Measurements from ENCODE around the gene THRB.
"Not testable (repeated sequence)": the region's sequence is repeated elsewhere in the genome, so short reads cannot be mapped to it uniquely, and the experiment has no call there.

THRB gene

GRCh38 chr3:24136624-24137310, 357.9 kb downstream of the THRB start:
- DNase-seq = no peak

GRCh38 chr3:24135280-24135679, 359.4 kb downstream of the THRB start:
- DNase-seq = no peak

- DNase-seq = no peak
These were observed 360.7 kb downstream of the THRB start for GRCh38 chr3:24133942-24134341.

GRCh38 chr3:24133436-24133835, 361.2 kb downstream of the THRB start:
- DNase-seq = no peak

- no peak for DNase-seq
These were observed 365.1 kb downstream of the THRB start for GRCh38 chr3:24129549-24129948.

GRCh38 chr3:24128199-24129005, 366.2 kb downstream of the THRB start:
- DNase-seq = no peak

- no peak for DNase-seq
These were observed 371.1 kb downstream of the THRB start for GRCh38 chr3:24123596-24123995.

- no peak for DNase-seq
These were observed 374.2 kb downstream of the THRB start for GRCh38 chr3:24120434-24120833.

- no peak for DNase-seq
These were observed 375.3 kb downstream of the THRB start for GRCh38 chr3:24119321-24119751.

GRCh38 chr3:24117508-24117907, 377.1 kb downstream of the THRB start:
- no peak for DNase-seq

- no peak for DNase-seq
These were observed 382.9 kb downstream of the THRB start for GRCh38 chr3:24111711-24112110.

GRCh38 chr3:24110051-24110450, 384.6 kb downstream of the THRB start:
- DNase-seq = no peak

- no peak for DNase-seq
These were observed 392.9 kb downstream of the THRB start for GRCh38 chr3:24101676-24102168.

GRCh38 chr3:24100696-24101402, 393.8 kb downstream of the THRB start:
- DNase-seq = no peak

- DNase-seq = no peak
These were observed 397.9 kb downstream of the THRB start for GRCh38 chr3:24096695-24097290.

GRCh38 chr3:24096271-24096670, 398.4 kb downstream of the THRB start:
- DNase-seq = no peak

- not testable (repeated sequence) for DNase-seq
These were observed 399.8 kb downstream of the THRB start for GRCh38 chr3:24094818-24095217.

- no peak for DNase-seq
These were observed 405.9 kb downstream of the THRB start for GRCh38 chr3:24088782-24089181.

- DNase-seq = no peak
These were observed 407.2 kb downstream of the THRB start for GRCh38 chr3:24087469-24087868.

GRCh38 chr3:24086617-24087404, 407.8 kb downstream of the THRB start:
- DNase-seq = no peak

GRCh38 chr3:24086206-24086605, 408.4 kb downstream of the THRB start:
- no peak for DNase-seq

- no peak for DNase-seq
These were observed 422.5 kb downstream of the THRB start for GRCh38 chr3:24072193-24072592.

All from RPMI8226 (cell line).